H1 (cell line): ENCODE measurements around the gene SPRN. TPM values are rescaled to one million over a fixed set of nuclear protein-coding genes. Genes with fewer than 3 reads are reported as not detected.

Source experiments
- polyA plus RNA-seq, 7 experiments: library from polyadenylated mRNA; depleted of rRNA in 3 of 7; stranded (reverse) in 5 of 7; unstranded in 2 of 7; fragments of >200 nt in 5 of 7; fragments of 200-250 nt in 2 of 7; gene quantifications; 1 replicate in 5 of 7; 2 replicates in 1 of 7; 4 replicates in 1 of 7; pipeline versions ENCODE4 v1.2.1 to v1.2.3, GENCODE V29; 2011 to 2013; ENCODE audit warnings: missing spikeins in 2 of 7, mixed read lengths in 2 of 7
- total RNA-seq: library from RNA; stranded (reverse); fragmentation: NEBNext Ultra II Directional; extraction: Animal tissue kit (Norgen Biotek cat#: 25700); gene quantifications from 2 replicates; pipeline ENCODE4 v1.2.1, GENCODE V29; 2021
- TF ChIP-seq, protein P1 (sequence below): IDR thresholded peaks from 2 replicates; pipeline ENCODE4 v1.6.1; 2012; ENCODE audit warnings: inconsistent platforms

The SPRN gene
- total and polyA plus RNA-seq, 2 of the 8 experiments (the other 6 are each of a cell fraction or from before 2014, with no cell fraction given) = 0.23 to 0.24 TPM

DNA sequence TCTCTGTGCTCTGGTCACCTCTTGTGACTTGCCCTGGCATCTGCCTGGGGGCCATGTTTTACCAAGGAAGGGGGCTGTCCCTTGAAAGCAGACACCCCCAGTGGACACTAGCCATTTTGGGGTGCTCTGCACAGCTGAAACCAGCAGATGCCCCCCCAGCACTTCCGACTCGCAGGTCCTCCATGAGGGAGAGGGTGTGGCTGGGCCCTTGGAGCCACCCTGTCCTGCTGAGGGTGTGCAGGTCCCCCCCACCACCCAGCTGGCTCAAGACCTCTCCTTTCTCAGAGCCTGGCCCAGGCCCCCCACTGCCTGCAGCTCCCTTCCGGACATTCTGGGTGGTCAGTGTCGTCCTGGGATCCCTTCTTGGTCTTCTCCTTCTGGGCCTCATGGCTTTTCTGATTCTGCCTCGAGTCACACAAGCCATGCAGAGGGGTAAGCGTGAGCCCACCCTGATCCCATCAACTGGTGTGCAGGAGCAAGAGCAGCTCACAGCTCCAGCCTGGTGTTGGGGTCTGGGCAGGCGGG lies 41.6 kb upstream of the SPRN start (continued):
- TF ChIP-seq, protein P1, sequence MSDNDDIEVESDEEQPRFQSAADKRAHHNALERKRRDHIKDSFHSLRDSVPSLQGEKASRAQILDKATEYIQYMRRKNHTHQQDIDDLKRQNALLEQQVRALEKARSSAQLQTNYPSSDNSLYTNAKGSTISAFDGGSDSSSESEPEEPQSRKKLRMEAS = no peak
- TF ChIP-seq, all 59 proteins: peak for 0
